Measurements from ENCODE around the gene NUDT19. TPM values are rescaled to one million over a fixed set of nuclear protein-coding genes. Genes with fewer than 3 reads are reported as not detected.
"Not testable (repeated sequence)": the region's sequence is repeated elsewhere in the genome, so short reads cannot be mapped to it uniquely, and the experiment has no call there.

The NUDT19 gene
- total and polyA plus RNA-seq, 7 donors: 6.1 to 10.7 (median 6.7) TPM

DNA sequence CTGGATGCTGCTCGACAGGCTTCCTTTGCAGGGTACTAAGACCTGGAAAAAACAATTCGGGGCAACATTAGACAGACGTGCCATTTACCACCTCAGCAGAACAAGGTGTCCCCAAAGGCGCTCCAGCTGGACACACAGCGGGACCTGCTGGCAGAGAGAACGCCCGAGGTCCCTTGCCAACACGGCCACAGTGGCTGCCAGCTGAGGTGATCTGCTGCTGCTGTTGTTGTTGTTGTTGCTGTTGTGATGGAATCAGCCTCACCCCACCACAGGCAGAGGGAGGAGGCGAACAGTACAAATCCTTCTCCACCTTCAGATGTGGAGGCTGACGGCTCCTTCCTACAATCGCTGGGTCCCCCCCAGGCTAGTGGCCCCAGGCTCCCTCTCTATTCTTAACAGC is 41.9 kb upstream of the NUDT19 start:
- Histone ChIP-seq H3K4me3 (no peak overlapping the region), H3K9me3 (no peaks in the 10 kb centered on the region), H3K36me3 (peaks cover 15 to 59% (median 32%) of the 10 kb centered on the region in 4 donors), H3K4me1 (peaks cover 0 to 20% (median 19%) of the 10 kb centered on the region in 4 donors), H3K27ac (no peak overlapping the region), H3K27me3 (no peaks in the 10 kb centered on the region)
- intact Hi-C loops (cut with DNase I): no loop called here
- DNase-seq: no peak
- TF ChIP-seq POLR2AphosphoS5 (IDR thresholded peaks at IDR 0.05) (no peak), EP300 (IDR thresholded peaks at IDR 0.05) (no peak)
- TF ChIP-seq, protein P1, sequence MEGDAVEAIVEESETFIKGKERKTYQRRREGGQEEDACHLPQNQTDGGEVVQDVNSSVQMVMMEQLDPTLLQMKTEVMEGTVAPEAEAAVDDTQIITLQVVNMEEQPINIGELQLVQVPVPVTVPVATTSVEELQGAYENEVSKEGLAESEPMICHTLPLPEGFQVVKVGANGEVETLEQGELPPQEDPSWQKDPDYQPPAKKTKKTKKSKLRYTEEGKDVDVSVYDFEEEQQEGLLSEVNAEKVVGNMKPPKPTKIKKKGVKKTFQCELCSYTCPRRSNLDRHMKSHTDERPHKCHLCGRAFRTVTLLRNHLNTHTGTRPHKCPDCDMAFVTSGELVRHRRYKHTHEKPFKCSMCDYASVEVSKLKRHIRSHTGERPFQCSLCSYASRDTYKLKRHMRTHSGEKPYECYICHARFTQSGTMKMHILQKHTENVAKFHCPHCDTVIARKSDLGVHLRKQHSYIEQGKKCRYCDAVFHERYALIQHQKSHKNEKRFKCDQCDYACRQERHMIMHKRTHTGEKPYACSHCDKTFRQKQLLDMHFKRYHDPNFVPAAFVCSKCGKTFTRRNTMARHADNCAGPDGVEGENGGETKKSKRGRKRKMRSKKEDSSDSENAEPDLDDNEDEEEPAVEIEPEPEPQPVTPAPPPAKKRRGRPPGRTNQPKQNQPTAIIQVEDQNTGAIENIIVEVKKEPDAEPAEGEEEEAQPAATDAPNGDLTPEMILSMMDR (IDR thresholded peaks at IDR 0.05): no peak
- 97% methylated on average over 11 of the region's 11 CpGs for WGBS, 2 donors

DNA sequence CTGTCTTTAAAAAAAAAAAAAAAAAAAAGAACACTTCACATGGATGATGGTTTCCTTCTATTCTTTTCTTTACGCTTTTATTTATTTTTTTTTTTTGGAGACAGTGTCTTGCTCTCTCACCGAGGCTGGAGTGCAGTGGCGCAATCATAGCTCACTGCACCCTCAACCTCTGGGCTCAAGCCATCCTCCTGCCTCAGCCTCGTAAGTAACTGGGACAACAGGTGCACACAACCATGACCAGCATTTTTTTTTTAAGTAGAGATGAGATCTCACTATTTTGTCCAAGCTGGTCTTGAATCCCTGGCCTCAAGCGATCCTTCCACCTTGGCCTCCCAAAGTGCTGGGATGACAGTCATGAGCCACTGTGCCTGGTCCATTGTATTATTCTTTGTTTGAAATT is 41.0 kb upstream of the NUDT19 start:
- Histone ChIP-seq H3K9me3 (no peaks in the 10 kb centered on the region), H3K4me3 (no peak overlapping the region), H3K27me3 (no peaks in the 10 kb centered on the region), H3K27ac (no peak overlapping the region), H3K36me3 (peaks cover 20 to 59% (median 35%) of the 10 kb centered on the region in 4 donors), H3K4me1 (peaks cover 0 to 20% (median 19%) of the 10 kb centered on the region in 4 donors)
- TF ChIP-seq POLR2AphosphoS5 (IDR thresholded peaks at IDR 0.05) (no peak), EP300 (IDR thresholded peaks at IDR 0.05) (no peak), POLR2A (IDR thresholded peaks at IDR 0.05) (no peak)
- TF ChIP-seq, protein P1 (IDR thresholded peaks at IDR 0.05): no peak
- whole genome bisulfite sequencing, 2 donors: 96% methylated on average over 5 of the region's 5 CpGs
- intact Hi-C loops (cut with DNase I): no loop called here
- no peak for DNase-seq

DNA sequence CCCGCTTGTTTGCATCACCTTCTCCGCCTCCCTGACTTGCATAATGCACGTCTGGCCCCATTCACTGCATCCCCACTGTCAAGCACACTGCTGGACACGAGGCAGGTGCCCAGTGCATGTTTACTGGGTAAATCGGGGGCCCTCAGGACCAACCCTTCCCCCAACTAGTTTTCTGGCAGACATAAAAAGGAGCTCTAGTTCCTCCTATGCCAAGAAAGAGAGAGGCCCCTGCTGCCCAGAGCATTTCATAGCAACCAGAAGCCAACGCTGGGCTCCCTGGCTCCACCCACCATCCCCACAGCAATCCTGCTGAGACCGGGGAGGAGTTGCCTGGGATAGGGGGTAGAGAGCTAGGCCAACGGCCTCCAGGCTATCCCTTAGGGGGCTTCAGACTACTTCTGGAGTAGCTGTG is 39.9 kb upstream of the NUDT19 start:
- H3K4me3 ChIP-seq: no peak overlapping the region
- DNase-seq: peak; percentile 66
- WGBS, 2 donors: 38 to 60% methylated on average over 8 of the region's 8 CpGs

DNA sequence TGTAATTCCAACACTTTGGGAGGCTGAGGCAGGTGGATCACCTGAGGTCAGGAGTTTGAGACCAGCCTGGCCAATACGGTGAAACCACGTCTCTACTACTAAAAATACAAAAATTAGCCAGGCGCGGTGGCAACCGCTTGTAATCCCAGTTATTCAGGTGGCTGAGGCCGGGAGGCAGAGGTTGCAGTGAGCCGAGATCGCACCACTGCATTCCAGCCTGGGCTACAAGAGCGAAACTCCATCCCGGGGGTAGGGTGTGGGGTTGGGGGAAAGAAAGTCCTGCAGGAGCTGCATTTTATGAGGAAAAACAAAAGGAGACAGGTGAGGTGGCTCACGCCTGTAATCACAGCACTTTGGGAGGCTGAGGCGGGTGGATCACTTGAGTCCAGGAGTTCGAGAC is 39.3 kb upstream of the NUDT19 start:
- H3K4me3 ChIP-seq; H3K9me3 ChIP-seq; H3K27me3 ChIP-seq; intact Hi-C loops (cut with DNase I); DNase-seq: not testable (repeated sequence)
- WGBS, 2 donors: 89 to 96% methylated on average over 13 of the region's 13 CpGs
- peaks cover 17 to 56% (median 27%) of the 10 kb centered on the region in 4 donors for H3K36me3 ChIP-seq
- peaks cover 0 to 20% (median 19%) of the 10 kb centered on the region in 4 donors for H3K4me1 ChIP-seq
- peak overlapping the region in 3 of 4 donors; percentile 24 to 49 (median 45) for H3K27ac ChIP-seq

More for the DNA sequence above, 39.9 kb upstream of the NUDT19 start:
- H3K27ac ChIP-seq: peak overlapping the region in 3 of 4 donors; percentile 24 to 49 (median 45)
- peaks cover 0 to 20% (median 19%) of the 10 kb centered on the region in 4 donors for H3K4me1 ChIP-seq
- no peaks in the 10 kb centered on the region for H3K9me3 ChIP-seq
- intact Hi-C loops (cut with DNase I): no loop called here
- TF ChIP-seq POLR2A (IDR thresholded peaks at IDR 0.05): no peak
- TF ChIP-seq, protein P1 (IDR thresholded peaks at IDR 0.05): no peak
- TF ChIP-seq EP300 (IDR thresholded peaks at IDR 0.05): no peak
- peak in 1 of 4 donors; percentile 26 for TF ChIP-seq POLR2AphosphoS5 (IDR thresholded peaks at IDR 0.05)
- H3K36me3 ChIP-seq: peaks cover 19 to 56% (median 31%) of the 10 kb centered on the region in 4 donors
- H3K27me3 ChIP-seq: no peaks in the 10 kb centered on the region

DNA sequence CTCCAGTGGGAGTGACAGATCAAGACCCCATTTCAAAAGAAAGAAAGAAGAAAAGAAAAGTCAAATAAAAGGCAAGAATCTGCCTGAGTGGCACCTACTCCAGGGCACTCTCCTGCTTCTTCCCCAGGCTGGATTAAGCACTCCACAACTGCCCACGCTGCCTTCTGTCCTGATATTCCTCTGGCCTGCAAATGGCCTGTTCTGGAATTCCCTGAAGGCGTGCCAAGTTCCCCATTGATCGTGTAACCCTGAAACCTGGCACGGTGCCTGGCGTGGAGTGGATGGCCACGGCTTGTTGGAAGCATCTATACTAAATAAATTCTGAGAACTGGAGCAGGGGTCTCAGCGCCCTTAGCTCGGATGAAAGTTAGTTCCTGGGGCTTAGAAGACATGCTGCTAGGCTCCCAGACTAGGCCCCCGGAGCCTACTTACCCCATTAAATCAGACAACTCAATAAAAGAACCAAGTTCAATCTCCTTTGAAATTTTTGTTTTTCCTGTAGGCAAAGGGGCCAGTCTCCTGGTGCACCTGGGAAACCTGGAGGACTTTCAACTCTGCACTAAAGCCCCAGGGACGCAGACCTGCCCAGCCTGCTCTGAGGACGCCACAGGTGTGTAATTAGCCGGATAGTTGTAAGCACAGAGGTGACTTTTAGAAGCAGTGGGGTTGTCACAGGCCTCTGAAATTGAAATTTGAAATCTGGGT is 38.6 kb upstream of the NUDT19 start:
- Histone ChIP-seq H3K9me3 (no peaks in the 10 kb centered on the region), H3K4me3 (no peak overlapping the region), H3K27ac (peak overlapping the region in 2 of 4 donors; percentile 45 to 49), H3K4me1 (peaks cover 0 to 20% (median 19%) of the 10 kb centered on the region in 4 donors), H3K36me3 (peaks cover 10 to 55% (median 22%) of the 10 kb centered on the region in 4 donors), H3K27me3 (no peaks in the 10 kb centered on the region)
- 13 to 54% methylated on average over 12 of the region's 12 CpGs for WGBS, 2 donors
- peak in 1 of 4 donors; percentile 17 for TF ChIP-seq POLR2AphosphoS5 (IDR thresholded peaks at IDR 0.05)
- TF ChIP-seq, protein P1 (IDR thresholded peaks at IDR 0.05): no peak
- no peak for TF ChIP-seq EP300 (IDR thresholded peaks at IDR 0.05)
- TF ChIP-seq POLR2A (IDR thresholded peaks at IDR 0.05): no peak
- peak; percentile 85 for DNase-seq
- intact Hi-C loops (cut with DNase I): no loop called here
